ENCODE results near the gene PDE4A.
"Not testable (repeated sequence)": the region's sequence is repeated elsewhere in the genome, so short reads cannot be mapped to it uniquely, and the experiment has no call there.

The PDE4A gene

DNA sequence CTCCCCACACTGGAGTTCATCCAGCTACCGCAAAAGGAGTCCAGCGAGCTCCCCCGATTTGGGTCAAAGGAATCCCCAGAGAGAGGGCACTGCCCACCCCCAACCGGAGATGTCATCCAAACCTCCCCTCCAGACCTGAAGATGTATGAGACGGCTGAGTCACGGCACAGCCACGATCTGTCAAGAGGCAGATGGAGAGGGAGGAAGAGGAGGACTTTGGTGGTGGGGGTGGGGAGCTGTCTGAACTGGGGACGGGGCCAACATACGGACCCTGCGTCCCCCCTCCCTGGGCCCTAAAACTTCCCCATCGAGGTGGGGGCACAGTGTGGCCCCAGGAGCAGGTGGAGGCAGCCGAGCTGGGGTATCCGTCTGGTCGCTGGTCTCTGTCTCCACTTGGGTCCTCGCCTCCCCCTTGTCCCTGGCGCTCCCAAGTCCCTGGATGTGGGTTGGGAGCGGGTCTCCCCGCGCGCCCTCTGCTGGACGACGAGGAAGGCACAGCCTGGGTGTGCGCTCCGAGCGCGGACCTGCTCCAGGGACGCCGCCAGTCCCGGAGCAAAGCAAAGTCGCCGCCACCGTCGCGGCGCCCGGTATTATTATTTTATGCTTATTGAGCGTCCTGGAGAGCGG is 3.8 kb downstream of the PDE4A start:
- DNase-seq (ENCODE audit: low read depth), result peak; percentile 63

DNA sequence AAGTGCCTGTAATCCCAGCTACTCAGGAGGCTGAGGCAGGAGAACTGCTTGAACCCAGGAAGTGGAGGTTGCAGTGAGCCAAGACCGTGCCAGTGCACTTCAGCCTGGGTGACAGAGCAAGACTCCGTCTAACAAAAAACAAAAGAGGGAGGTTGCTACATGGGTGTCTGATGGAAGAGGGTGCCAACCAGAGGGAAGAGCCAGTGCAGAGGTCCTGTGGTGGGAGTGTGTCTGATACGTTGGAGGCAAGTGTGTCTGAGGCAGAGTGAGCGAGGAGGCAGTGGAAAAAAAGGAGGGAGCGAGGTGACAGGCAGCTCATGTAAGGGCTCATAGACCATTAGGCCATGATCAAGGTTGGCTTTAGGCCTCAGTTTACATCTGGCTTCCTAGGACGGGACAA is 6.8 kb downstream of the PDE4A start:
- no peak for DNase-seq (ENCODE audit: low read depth)

DNA sequence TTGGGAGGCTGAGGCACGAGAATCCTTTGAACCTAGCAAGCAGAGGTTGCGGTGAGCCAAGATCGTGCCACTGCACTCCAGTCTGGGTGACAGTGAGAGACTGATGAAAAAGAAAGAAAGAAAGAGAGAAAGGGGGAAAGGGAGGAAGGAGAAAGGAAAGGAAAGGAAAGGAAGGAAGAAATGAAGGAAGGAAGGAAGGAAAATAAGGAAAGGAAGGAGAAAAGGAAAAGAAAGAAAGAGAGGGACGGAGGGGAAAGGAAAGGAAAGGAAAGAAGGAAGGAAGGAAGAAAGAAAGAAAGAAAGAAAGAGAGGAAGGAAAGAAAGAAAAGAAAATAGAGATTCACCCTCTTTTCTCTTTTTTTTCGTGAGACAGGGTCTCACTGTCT is 8.7 kb downstream of the PDE4A start:
- DNase-seq (ENCODE audit: low read depth), result no peak

DNA sequence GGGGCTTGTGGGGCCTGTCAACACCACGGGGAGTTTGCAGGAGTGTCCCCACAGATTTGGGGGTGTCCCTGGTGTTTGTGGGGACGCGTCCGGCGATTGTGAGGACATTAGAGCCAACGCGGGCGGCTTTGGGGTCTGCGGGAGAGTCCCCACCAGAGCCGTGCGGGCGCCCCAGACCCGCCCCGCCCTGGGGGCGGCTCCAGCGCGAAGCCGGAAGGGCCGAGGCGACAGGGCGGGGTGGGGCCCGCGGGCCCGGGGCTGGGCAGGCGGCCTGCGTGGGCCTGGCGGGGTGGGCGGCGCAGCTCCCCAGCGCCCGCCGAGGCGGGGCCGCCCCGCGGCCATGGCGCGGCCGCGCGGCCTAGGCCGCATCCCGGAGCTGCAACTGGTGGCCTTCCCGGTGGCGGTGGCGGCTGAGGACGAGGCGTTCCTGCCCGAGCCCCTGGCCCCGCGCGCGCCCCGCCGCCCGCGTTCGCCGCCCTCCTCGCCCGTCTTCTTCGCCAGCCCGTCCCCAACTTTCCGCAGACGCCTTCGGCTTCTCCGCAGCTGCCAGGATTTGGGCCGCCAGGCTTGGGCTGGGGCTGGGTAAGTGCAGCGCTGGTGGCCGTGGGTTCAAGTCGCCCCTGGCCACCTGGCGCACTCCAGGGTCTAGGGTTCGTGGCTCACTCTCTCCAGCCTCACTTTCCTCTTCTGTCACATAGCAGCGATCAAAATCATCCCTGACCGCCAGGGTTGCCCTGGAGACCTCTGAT is 10.3 kb downstream of the PDE4A start:
- DNase-seq (ENCODE audit: low read depth), result no peak

DNA sequence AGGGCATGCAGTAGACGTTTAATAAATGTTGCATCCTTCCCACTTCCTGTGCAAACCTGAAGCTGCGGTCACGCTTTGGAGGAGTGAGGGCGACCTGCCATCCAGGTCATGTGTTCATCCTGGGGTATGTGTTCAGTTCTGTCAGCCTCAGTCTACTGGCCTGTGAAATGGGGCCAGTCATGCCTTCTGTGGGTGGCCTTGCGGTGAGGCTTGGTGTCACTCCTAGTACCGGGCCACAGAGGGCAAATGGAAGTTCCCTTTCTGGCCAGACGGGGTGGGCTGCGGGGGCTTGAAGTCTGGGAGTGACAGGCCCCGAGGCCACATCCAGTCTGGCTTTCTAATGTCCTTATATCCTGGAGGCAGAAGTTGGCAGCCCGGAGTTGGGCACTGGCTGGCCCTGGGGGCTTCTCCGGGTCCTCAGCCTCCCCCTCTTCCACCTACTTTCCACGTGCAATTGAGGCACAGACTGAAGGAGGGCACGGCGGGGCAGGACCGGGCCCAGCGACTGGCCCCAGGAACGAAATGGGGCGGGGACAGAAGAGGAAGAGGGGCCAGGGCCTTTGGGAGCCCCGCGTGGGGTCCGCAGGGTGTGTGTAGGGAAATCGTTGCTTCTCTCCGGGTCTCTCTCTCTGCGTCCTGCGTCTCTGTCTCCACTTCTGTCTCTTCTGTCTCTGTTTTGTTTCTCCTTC is 11.1 kb downstream of the PDE4A start:
- DNase-seq (ENCODE audit: low read depth), result no peak

DNA sequence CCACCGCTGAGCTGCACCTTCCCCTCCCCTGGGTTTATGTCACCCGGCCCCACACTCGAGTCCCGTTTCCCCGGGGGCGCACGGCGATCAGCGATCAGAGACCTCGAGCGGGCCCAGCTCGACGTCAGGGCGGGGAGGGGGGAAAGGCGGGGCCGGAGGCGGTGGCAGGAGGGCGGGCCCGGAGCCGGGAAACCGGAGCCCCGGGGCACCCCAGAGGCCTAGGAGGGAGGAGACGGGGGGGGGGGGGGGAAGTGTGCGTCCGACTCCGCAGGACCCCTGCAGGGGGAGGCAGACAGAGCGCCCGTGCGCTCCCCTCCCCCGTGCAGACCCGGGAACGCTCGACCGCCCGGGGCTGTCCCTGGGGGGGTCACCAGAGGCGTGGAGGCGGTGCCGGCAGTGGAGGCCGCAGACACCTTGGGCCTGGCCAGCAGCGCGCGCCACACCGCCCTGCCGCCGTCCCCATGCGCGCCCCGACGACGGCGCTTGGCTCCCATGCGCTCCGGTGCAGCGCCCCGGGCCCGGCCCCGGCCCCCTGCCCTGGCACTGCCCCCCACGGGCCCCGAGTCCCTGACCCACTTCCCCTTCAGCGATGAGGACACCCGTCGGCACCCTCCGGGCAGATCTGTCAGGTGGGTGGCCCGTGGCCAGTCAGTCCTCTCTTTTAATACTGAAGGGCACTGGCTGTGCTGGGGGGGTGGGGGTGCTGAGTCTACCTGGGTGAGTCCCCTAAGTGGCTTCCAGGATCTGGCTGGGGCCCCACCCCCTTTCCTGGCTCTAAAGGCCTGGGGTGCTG is 11.8 kb downstream of the PDE4A start:
- DNase-seq (ENCODE audit: low read depth), result peak; percentile 52

DNA sequence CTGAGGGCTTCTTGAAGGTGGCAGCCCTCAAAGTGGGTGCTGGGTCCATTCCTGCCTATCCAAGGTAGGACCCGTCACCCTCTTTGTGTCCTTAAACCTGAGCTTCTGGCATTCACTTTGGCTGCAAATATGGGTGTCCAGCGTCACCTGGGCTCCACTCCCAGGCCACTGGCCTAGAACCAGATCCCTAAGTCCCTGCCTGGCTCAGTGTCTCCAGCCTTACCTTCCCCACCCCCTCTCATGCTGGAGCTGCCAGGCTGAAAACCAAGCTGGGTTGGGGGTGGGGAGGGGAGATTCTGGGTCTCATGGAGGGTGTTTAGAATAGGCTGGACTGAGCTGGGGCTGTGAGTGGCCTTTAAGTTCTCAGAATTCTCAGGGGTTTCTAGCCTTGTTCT is 12.4 kb downstream of the PDE4A start:
- DNase-seq (ENCODE audit: low read depth), result no peak

DNA sequence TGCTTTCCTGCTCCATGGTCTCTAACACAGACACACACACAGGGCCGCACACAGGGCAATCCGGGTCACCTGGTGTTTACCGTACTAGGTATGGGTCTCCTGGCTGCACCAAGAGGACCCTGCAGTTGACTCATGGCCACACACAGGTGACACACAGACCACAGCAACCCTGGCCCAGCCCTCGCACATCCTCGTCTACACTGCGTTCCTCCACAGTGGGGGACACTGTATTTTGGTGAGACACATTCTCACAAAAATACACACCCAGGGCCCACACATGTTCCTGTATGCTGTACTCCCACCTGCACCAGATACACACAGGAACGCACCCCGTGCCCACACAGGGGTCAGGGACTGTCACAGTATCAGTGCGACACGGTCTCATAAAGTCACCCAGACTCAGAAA is 12.8 kb downstream of the PDE4A start:
- DNase-seq (ENCODE audit: low read depth), result no peak

DNA sequence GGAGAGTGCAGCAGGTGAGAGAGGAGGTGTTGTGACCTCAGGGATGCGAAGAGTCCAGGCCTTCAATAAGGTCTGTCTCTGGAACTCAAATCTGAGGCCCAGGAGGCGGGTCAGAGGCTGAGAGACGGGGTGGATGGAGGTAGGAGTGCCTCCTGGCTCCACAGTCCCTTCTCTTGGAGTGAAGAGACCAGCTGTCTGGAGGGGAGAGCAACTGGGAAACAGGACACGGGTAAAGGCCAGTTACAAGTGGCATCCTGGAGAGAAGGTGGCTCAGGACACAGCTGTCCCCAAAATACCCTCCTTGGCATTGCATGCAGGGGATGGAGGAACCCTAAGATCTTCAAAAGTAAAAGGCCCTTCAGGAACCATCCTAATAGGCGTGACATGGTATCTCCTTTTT is 19.2 kb downstream of the PDE4A start:
- no peak for DNase-seq (ENCODE audit: low read depth)

DNA sequence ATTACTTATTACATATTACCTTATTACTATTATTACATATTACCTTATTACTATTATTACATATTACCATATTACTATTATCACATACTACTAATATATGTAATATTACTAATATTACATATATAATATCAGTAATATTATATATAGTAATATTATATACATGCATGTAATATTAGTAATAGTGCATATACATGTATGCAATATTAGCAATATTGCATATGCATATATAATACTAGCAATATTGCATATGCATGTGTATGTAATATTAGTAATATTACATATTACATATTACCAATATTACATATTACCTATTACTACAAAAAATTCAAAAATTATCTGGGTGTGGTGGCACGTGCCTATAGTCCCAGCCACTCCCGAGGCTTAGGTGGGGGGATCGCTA is 22.4 kb downstream of the PDE4A start:
- DNase-seq (ENCODE audit: low read depth), result no peak

DNA sequence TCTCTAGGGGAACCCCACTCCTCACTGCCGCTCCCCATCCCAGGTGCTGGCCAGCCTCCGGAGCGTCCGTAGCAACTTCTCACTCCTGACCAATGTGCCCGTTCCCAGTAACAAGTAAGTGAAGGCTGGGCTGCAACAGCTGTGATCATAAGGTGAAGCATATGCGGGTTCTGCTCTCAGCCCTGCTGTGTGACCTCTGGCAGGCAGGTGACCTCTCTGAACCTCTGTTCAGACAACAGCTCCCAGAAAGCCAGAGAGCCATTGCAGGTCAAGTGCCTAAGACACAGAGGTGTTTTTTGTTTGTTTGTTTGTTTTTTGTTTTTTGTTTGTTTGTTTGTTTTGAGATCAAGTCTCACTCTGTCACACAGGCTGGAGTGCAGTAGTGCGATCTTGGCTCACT is 28.7 kb downstream of the PDE4A start:
- no peak for DNase-seq (ENCODE audit: low read depth)

DNA sequence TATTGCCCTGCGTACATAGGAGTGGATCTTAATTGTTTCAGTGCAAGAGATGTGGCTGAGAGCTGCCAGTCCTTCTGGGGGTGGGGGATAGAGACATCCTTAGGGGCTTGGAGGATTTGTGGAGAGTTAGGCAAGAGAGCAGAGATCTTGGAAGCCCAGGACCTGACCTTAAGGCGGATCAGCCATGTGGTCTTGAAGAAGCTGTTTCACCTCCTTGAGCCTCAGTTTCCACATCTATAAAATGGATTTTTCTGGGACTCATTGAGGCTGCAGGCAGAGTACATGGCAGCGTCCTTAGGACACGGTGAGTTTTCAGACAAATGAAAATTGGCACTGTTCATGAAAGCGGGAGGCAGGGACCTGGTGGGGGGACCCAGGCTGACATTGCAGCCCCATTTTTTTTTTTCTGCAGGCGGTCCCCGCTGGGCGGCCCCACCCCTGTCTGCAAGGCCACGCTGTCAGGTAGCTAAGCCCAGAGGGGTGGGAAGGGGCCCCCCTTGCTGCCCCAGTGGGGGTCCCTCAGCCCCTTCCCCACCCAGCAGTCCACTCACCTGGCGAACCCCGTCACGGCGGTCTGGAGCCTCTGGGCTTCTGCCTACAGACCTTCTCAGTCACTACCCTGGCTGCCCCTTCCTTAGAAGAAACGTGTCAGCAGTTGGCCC is 30.0 kb downstream of the PDE4A start:
- DNase-seq (ENCODE audit: low read depth), result no peak

DNA sequence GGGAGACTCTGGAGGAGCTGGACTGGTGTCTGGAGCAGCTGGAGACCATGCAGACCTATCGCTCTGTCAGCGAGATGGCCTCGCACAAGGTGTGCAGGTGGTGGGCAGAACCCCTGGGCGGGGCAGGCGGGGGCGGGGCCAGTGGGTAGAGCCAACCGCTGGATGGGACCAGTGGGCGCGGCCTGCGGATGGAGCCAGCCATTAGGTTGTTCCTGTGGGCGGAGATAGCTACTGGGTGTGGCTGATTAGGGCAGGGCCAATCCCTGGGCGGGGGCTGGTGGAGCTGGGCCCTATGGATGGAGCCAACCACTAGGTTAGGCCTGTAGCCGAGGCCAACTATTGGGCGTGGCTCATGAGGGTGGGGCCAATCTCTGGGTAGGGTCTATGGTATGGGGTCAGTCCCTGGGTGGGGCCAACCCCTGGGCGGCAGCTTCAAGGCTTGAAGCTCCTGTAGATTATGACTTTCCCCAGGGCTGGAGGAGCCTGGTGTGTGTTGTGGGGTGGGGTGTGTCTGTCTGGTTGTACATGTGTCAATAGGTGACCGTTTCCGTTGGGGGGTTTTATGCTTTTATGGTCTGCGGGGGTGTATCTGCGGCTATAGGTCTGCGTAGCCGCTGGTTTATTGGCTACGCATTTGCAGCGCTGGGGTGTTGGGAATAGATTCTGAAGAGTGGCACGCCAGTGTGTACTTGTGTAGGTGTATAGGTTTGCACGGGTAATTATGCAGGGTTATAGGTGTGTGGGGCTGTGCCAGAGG is 30.7 kb downstream of the PDE4A start:
- no peak for DNase-seq (ENCODE audit: low read depth)

DNA sequence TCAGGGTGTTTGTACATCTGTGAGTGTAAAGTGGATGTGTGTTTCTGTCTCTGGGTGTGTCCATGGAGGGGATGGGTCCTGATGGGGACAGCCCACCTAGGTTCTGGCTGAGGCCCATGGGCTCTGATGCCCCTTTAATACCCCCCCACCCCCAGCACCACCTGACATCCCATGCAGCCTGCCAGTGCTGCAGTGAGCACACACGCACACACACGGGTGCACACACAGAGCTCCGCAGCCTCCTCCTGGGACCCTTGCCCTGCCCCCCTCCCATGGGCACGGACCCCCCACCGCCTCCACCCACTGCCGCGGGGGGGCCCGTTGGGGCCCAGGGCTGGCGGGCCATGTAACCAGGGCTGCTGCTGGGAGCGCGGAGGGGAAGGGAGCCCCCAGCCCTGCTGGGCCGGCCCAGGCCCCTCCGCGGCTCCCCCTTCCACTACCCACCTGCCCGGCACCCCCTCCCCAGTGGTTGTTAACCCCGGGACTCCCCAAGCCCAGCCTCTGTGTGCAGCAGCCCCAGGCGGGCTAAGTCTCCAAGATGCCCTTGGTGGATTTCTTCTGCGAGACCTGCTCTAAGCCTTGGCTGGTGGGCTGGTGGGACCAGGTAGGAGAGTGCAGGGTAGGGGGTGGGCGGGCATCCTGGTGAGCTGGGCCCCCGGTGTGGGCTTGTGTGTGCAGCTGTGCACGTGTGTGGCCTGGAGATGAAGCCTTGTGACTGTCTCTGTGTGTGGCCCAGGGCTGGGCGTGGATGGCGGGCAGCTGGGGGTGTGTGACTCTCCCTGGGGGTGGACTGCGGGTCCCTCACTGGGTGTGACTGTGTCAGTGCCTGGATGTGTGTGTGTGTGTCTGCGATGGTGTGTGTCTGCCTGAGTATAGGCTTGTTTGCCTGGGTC is 32.6 kb downstream of the PDE4A start:
- no peak for DNase-seq (ENCODE audit: low read depth)

DNA sequence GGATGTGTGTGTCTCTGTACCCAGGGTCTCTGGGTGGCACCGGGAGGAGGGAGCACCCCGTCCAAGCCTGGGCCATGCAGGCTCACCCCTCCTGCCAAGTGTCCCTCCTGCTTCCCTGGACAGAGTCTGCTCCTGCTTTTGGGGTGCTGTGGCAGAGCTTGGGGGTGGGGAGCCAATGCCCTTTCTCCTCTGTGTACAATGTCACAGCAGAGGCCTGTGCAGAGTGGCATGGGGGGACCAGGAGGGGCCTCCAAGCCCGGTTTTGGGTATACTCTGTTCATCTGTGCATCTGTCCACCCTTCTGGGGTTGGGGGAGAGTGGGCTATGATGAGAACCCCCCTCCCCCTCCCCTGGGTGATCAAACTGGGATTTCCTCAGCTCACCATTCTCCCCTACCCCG is 33.5 kb downstream of the PDE4A start:
- no peak for DNase-seq (ENCODE audit: low read depth)

DNA sequence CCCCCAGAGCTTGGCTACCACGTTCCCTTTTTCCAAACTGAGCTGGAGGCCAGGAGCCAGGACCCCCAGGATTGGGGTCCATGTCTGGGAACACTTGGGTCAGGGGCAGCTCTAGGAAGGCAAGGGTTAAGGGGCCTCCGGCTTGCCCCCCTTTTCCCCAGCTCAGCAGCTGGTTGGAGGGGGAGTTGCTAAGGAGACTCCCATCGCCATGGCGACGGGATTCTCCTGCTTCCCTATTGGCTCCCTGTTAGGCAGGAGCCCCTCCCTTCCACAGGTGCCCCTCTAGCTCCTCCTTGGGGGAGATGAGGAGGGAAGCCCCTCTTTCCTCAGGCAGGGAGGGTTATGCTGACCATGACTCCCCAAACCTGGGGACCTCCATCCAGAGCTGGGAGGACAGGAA is 33.9 kb downstream of the PDE4A start:
- no peak for DNase-seq (ENCODE audit: low read depth)

DNA sequence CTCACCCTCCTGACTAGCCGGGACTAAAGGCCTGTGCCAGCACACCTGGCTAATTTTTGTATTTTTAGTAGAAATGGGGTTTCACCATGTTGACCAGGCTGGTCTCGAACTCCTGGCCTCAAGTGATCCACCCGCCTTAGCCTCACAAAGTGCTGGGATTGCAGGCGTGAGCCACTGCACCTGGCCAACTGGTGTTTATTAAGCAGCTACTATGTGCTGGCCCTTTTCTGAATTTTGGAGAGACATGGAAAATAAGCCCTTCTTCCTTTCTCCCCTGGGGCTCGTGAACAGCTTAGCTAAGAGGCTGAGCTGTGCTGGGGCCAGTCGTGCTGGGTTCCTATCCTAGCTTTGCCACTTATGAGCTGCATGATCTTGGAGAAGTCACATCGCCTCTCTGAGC is 38.4 kb downstream of the PDE4A start:
- not testable (repeated sequence) for DNase-seq (ENCODE audit: low read depth)

DNA sequence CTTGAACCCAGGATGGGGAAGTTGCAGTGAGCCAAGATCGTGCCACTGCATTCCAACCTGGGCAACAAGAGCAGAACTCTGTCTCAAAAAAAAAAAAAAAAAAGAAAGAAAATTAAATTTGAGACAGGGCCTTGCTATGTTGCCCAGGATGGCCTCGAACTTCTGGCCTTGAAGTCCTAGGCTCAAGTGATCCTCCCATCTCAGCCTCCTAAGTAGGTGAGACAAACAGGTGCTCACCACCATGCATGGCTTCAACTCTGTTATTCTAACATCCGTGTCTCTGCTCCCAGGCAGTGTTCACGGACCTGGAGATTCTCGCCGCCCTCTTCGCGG is 40.3 kb downstream of the PDE4A start:
- DNase-seq (ENCODE audit: low read depth), result no peak

DNA sequence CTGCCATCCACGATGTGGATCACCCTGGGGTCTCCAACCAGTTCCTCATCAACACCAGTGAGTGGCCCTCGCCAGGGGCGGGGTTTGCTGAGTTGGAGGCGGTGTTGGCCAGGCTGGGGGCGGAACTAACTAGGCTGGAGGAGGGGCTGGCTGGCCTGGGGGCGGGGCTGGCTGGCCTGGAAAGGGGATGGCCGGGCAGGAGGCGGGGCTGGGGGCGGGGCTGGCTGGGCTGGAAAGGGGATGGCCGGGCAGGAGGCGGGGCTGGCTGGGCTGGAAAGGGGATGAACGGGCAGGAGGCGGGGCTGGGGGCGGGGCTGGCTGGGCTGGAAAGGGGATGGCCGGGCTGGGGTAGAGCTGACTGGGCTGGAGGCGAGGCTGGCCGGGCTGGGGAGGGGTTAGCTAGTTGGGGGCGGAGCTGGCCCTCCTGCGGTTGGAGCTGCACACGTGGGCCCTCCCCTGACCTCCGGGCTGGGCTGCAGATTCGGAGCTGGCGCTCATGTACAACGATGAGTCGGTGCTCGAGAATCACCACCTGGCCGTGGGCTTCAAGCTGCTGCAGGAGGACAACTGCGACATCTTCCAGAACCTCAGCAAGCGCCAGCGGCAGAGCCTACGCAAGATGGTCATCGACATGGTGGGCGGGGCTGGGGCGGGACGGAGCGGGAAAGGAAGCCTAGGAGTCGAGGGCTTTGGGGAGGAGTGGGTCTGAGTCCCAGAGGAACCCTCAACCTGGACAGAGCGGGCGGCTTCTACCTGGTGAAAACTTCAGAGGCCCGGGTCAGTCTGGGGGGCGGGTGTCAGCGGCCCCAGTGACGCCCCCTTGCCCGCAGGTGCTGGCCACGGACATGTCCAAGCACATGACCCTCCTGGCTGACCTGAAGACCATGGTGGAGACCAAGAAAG is 41.0 kb downstream of the PDE4A start:
- DNase-seq (ENCODE audit: low read depth), result peak; percentile 71

All from activated T-cell treated with anti-CD3 and anti-CD28 coated beads for 1 hour (primary cell).